A549 (cell line): Measurements from ENCODE around the gene HACD1. TPM values are rescaled to one million over a fixed set of nuclear protein-coding genes. Genes with fewer than 3 reads are reported as not detected.

ENCODE experiments used
- ATAC-seq, 2 experiments: fragments of 200-7000 bp in 1 of 2; fragments of >200 bp in 1 of 2; cut with Nextera tagmentation in 1 of 2; cut with Tn5 transposase in 1 of 2; 3 replicates each; pipeline versions ENCODE4 v1.8.0 to v1.9.1; 2018 to 2020; ENCODE audit warnings: mild to moderate bottlenecking in 1 of 2, moderate library complexity in 1 of 2
- CTCF ChIA-PET: fragments of 300-600 bp; sonication (Branson Sonifier 250); formaldehyde crosslinking; extraction: SDS; loops from one replicate; lab custom pipeline; 2021; ENCODE audit warnings: antibody characterized with exemption, inconsistent platforms; lab: Yijun Ruan, JAX
- POLR2A ChIA-PET: fragments of 350-600 bp; formaldehyde crosslinking; extraction: SDS; loops from one replicate; lab custom pipeline; 2021; ENCODE audit warnings: antibody characterized with exemption, inconsistent platforms; lab: Yijun Ruan, JAX
- DNase-seq, 2 experiments: peaks; one replicate each; pipeline versions ENCODE4 v3.0.0 to v3.0.0-alpha.2; 2011 to 2016; ENCODE audit warnings: low read depth in 1 of 2, low spot score in 1 of 2
- FAIRE-seq: peaks from 2 replicates; lab custom pipeline; 2011; peaks lifted over from hg19 to GRCh38; lab: Jason Lieb, UNC
- H3K27ac ChIP-seq, 2 experiments: fragments of >200 bp; sonication (Bioruptor Twin); formaldehyde crosslinking; 3 replicates each; pipeline ENCODE4 v1.5.1; 2016 to 2017
- H3K4me1 ChIP-seq: fragments of >200 bp; sonication (Bioruptor Twin); formaldehyde crosslinking; 3 replicates; pipeline ENCODE4 v1.6.1; 2016
- H3K4me2 ChIP-seq: fragments of >200 bp; sonication (Bioruptor Twin); formaldehyde crosslinking; 3 replicates; pipeline ENCODE4 v1.6.1; 2016
- H3K4me3 ChIP-seq: fragments of >200 bp; sonication (Bioruptor Twin); formaldehyde crosslinking; 3 replicates; pipeline ENCODE4 v1.5.1; 2016
- H3K9me3 ChIP-seq: fragments of >200 bp; sonication (Bioruptor Twin); formaldehyde crosslinking; 3 replicates; pipeline ENCODE4 v1.6.1; 2016
- CBX2 ChIP-seq: fragments of 200-600 bp; sonication (generic); IDR thresholded peaks from 2 replicates; pipeline ENCODE4 v1.6.1; 2016; ENCODE audit warnings: low read depth, mild to moderate bottlenecking, borderline replicate concordance
- CEBPB ChIP-seq, 2 experiments: fragments of >200 bp in 1 of 2; sonication (Bioruptor Twin) in 1 of 2; formaldehyde crosslinking in 1 of 2; IDR thresholded peaks; 2 replicates each; pipeline ENCODE4 v1.6.1; 2012 to 2016
- CHD4 ChIP-seq: fragments of 200-600 bp; sonication (generic); IDR thresholded peaks from 2 replicates; pipeline ENCODE4 v1.6.1; 2016; ENCODE audit warnings: antibody characterized with exemption, mild to moderate bottlenecking, borderline replicate concordance
- CTCF ChIP-seq: fragments of >200 bp; sonication (Bioruptor Twin); formaldehyde crosslinking; IDR thresholded peaks from 3 replicates; pipeline ENCODE4 v1.5.1; 2016
- E2F6 ChIP-seq: IDR thresholded peaks from 2 replicates; pipeline ENCODE4 v1.6.1; 2012; ENCODE audit warnings: low read depth, borderline replicate concordance
- ELK1 ChIP-seq: fragments of 150-350 bp; IDR thresholded peaks from 2 replicates; pipeline ENCODE4 v1.6.1; 2014; ENCODE audit warnings: low read depth, mild to moderate bottlenecking, low read length
- FOSB ChIP-seq: fragments of 250-450 bp; sonication (Bioruptor Pico); IDR thresholded peaks from 2 replicates; pipeline ENCODE4 v1.5.0; 2020; ENCODE audit warnings: mild to moderate bottlenecking, moderate library complexity
- GATA3 ChIP-seq: IDR thresholded peaks from 2 replicates; pipeline ENCODE4 v1.6.1; 2012; ENCODE audit warnings: borderline replicate concordance
- HOXA7 ChIP-seq: fragments of 250-450 bp; sonication (Bioruptor Pico); IDR thresholded peaks from 2 replicates; pipeline ENCODE4 v1.5.0; 2020; ENCODE audit warnings: mild to moderate bottlenecking, moderate library complexity
- HOXB13 ChIP-seq: fragments of 250-450 bp; sonication (Bioruptor Pico); IDR thresholded peaks from 2 replicates; pipeline ENCODE4 v1.5.0; 2020; ENCODE audit warnings: low read depth, mild to moderate bottlenecking, moderate library complexity
- JUN ChIP-seq, 2 experiments: fragments of >200 bp; sonication (Bioruptor Twin); formaldehyde crosslinking; IDR thresholded peaks; 2 replicates in 1 of 2; 3 replicates in 1 of 2; pipeline ENCODE4 v1.6.1; 2016 to 2017
- JUNB ChIP-seq: fragments of >200 bp; sonication (Bioruptor Twin); formaldehyde crosslinking; IDR thresholded peaks from 2 replicates; pipeline ENCODE4 v1.6.1; 2016
- KDM5A ChIP-seq: fragments of 200-600 bp; sonication (generic); IDR thresholded peaks from 2 replicates; pipeline ENCODE4 v1.6.1; 2016; ENCODE audit warnings: antibody characterized with exemption, mild to moderate bottlenecking
- MYC ChIP-seq: IDR thresholded peaks from 2 replicates; pipeline ENCODE4 v1.6.1; 2012; ENCODE audit warnings: mild to moderate bottlenecking, inconsistent platforms, low read length, improper control_type of control experiment, borderline replicate concordance
- PHF8 ChIP-seq: fragments of 200-600 bp; sonication (generic); IDR thresholded peaks from 2 replicates; pipeline ENCODE4 v1.6.1; 2016; ENCODE audit warnings: low read depth, mild to moderate bottlenecking, antibody characterized with exemption, moderate library complexity, borderline replicate concordance
- POLR2AphosphoS2 ChIP-seq: conservative IDR thresholded peaks from 2 replicates; pipeline ENCODE4 v1.6.1; 2012; ENCODE audit warnings: low read length, improper control_type of control experiment, inconsistent platforms
- RAD21 ChIP-seq, 2 experiments: fragments of >200 bp in 1 of 2; sonication (Bioruptor Twin) in 1 of 2; formaldehyde crosslinking in 1 of 2; IDR thresholded peaks in 1 of 2; conservative IDR thresholded peaks in 1 of 2; 2 replicates in 1 of 2; 3 replicates in 1 of 2; pipeline ENCODE4 v1.6.1; 2012 to 2018; ENCODE audit warnings: inconsistent platforms in 1 of 2
- REST ChIP-seq: fragments of 200-600 bp; sonication (generic); IDR thresholded peaks from 2 replicates; pipeline ENCODE4 v1.6.1; 2016; ENCODE audit warnings: antibody characterized with exemption, mild to moderate bottlenecking, moderate library complexity
- SMC3 ChIP-seq: fragments of >200 bp; sonication (Bioruptor Twin); formaldehyde crosslinking; IDR thresholded peaks from 3 replicates; pipeline ENCODE4 v1.6.1; 2018; ENCODE audit warnings: inconsistent platforms
- SREBF2 ChIP-seq: fragments of 450-650 bp; IDR thresholded peaks from 2 replicates; pipeline ENCODE4 v1.6.1; 2014; ENCODE audit warnings: mild to moderate bottlenecking, moderate library complexity
- ZFP36 ChIP-seq: fragments of 450-650 bp; IDR thresholded peaks from 2 replicates; pipeline ENCODE4 v1.6.1; 2014; ENCODE audit warnings: borderline replicate concordance; ENCODE audit not compliant: partially characterized antibody
- WGBS: methylation state at CpG from one replicate; pipeline ENCODE4 v1.1.6; 2017; ENCODE audit errors: missing lambda C conversion rate; 5-methylcytosine and 5-hydroxymethylcytosine counted together
- polyA plus RNA-seq, 4 experiments: library from polyadenylated mRNA; depleted of rRNA in 3 of 4; stranded (reverse); fragments of >200 nt; fragmentation: RNase III in 1 of 4; extraction: RNeasy Plus Mini Kit Qiagen cat#74134 plus additional on column Dnase treatment in 1 of 4; gene quantifications; 2 replicates in 3 of 4; 3 replicates in 1 of 4; pipeline ENCODE4 v1.2.3, GENCODE V29; 2011 to 2017

HACD1 gene
- polyA plus RNA-seq, 2 of the 4 experiments (the other 2 are of a cell fraction) = 44.9 to 92.1 TPM

- H3K27ac ChIP-seq = no peak overlapping the region
- CTCF ChIA-PET = interaction anchor here (0.9 kb wide), 1 partner anchor 9 kb away, joined by 3 read pairs; no protein-coding TSS in a partner anchor
- DNase-seq (no peak), FAIRE-seq (no peak), ATAC-seq (no peak)
- peaks cover 29% of the 10 kb centered on the region for H3K4me1 ChIP-seq
- no peak overlapping the region for H3K4me3 ChIP-seq
- 33% methylated on average over 1 of the region's 1 CpG for WGBS
- no peak for TF ChIP-seq RAD21 (conservative IDR thresholded peaks at IDR 0.05 in 1 of 2, IDR thresholded peaks at IDR 0.05 in 1 of 2)
- TF ChIP-seq HOXB13 (CRISPR knock-in tag) = no peak
- no peak for TF ChIP-seq JUNB
- TF ChIP-seq FOSB = no peak
- no peak for TF ChIP-seq GATA3
- TF ChIP-seq KDM5A = no peak
- TF ChIP-seq PHF8 = no peak
- no peak for TF ChIP-seq CHD4
- no peaks in the 10 kb centered on the region for H3K9me3 ChIP-seq
- H3K4me2 ChIP-seq = no peak overlapping the region
- POLR2A ChIA-PET = no interaction called here
These were observed 46.3 kb upstream of the HACD1 start for GRCh38 chr10:17663450-17663849.

- Histone ChIP-seq H3K4me1 (peaks cover 28% of the 10 kb centered on the region), H3K4me2 (no peak overlapping the region), H3K4me3 (no peak overlapping the region), H3K27ac (no peak overlapping the region), H3K9me3 (no peaks in the 10 kb centered on the region)
- ATAC-seq (no peak), DNase-seq (no peak), FAIRE-seq (no peak)
- CTCF ChIA-PET = interaction anchor here (0.9 to 1.8 kb wide), 3 partner anchors 10 to 27 kb away, joined by 3 to 5 read pairs (median 3); no protein-coding TSS in a partner anchor
- POLR2A ChIA-PET = interaction anchor here (1.2 kb wide), 1 partner anchor 18 kb away, joined by 4 read pairs; the partner anchor contains the start of gene STAM
- TF ChIP-seq CHD4 = no peak
- no peak for TF ChIP-seq CTCF
- no peak for TF ChIP-seq E2F6
- no peak for TF ChIP-seq SMC3
- TF ChIP-seq ZFP36 = no peak
- no peak for TF ChIP-seq CEBPB (IDR thresholded peaks at IDR 0.05)
- TF ChIP-seq CBX2 = no peak
- TF ChIP-seq GATA3 = no peak
- no peak for TF ChIP-seq ELK1
- TF ChIP-seq REST = no peak
- no peak for TF ChIP-seq HOXA7 (CRISPR knock-in tag)
- TF ChIP-seq MYC = no peak
- TF ChIP-seq POLR2AphosphoS2 = no peak
- TF ChIP-seq SREBF2 = no peak
- TF ChIP-seq JUN (IDR thresholded peaks at IDR 0.05) = no peak
- WGBS = 98% methylated on average over 2 of the region's 2 CpGs
These were observed 45.3 kb upstream of the HACD1 start for GRCh38 chr10:17662193-17663138.
